IPS-NIHi7 (cell line): ENCODE measurements around the gene ARHGAP23.
A peak's percentile ranks its signal among the peaks of the same experiment; 100 is the strongest.
"Not testable (repeated sequence)": the region's sequence is repeated elsewhere in the genome, so short reads cannot be mapped to it uniquely, and the experiment has no call there.

ENCODE experiments used
- DNase-seq: peaks from one replicate; pipeline ENCODE4 v3.0.0; 2012; ENCODE audit warnings: mixed read lengths; ENCODE audit errors: extremely low spot score

ARHGAP23 gene

DNA sequence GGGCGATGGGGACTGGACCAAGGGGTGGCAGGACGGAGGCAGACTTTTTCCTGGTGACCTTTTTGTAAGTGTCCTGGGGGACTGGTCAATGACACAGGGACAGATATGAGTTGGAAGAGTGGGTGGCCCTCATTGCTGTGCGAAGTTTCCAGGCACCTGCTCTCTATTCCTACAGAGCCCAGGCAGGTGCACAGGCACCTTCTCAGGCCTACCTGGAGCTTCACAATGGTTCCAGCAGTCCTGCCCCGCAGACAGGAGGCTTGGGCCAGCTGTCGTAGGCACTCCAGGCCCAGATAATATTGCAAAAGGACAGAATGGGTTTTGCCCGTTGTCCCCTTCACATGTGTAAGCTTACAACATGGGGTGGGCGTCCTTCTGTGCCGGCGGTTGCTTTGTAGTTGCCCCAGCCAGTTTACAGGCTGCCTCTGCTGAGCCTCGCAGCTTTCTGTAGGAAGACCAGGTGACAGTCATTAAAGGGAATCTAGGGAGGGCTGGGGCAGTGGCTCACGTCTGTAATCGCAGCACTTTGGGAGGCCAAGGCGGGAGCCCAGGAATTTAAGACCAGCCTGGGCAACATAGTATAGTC, 84.3 kb downstream of the ARHGAP23 start:
- DNase-seq: peak; percentile 15

GRCh38 chr17:38526526-38526925, 98.3 kb downstream of the ARHGAP23 start:
- not testable (repeated sequence) for DNase-seq

DNA sequence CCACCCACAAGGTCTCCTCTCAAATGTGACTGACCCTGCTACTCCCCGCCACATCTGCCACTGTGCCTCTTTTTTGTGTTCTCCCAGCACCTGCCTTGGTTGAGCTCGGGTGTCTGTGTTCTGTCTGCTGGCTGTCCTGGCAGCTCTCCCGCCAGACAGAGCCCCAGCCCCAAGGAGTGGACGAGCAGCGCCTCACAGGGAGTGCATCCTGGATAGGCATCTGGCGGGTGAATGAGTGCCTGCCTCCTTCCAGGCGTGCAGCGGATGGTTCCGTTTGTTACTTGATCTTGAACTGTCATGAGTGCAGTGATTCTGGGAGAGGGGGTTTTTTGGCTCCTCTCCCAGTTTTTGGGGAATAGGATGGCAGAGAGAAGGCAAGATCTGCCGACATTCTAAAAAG, 99.9 kb downstream of the ARHGAP23 start:
- not testable (repeated sequence) for DNase-seq

GRCh38 chr17:38530856-38531255, 102.6 kb downstream of the ARHGAP23 start:
- not testable (repeated sequence) for DNase-seq

DNA sequence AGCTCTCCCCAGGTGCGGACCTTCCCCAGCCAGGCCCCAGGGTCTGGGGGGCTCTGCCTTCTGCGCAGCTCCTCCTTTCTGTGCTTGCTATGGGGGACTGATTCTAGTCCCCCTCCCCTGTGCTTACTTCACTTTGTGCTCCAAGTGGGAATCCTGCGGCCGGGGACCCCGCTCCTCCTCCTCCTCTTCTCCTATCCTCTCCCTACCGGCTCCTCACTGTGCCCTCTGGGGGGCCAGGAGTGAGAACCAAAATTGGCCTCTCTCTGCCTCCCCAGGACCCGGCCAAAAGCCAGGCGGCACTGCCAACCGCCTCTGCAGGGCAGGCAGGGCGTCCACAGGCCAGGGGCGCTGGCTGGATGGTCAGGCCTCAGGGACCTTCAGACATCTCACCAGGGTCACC, 103.5 kb downstream of the ARHGAP23 start:
- not testable (repeated sequence) for DNase-seq

GRCh38 chr17:38532451-38532850, 104.2 kb downstream of the ARHGAP23 start:
- no peak for DNase-seq

GRCh38 chr17:38533241-38533640, 105.0 kb downstream of the ARHGAP23 start:
- DNase-seq: no peak

DNA sequence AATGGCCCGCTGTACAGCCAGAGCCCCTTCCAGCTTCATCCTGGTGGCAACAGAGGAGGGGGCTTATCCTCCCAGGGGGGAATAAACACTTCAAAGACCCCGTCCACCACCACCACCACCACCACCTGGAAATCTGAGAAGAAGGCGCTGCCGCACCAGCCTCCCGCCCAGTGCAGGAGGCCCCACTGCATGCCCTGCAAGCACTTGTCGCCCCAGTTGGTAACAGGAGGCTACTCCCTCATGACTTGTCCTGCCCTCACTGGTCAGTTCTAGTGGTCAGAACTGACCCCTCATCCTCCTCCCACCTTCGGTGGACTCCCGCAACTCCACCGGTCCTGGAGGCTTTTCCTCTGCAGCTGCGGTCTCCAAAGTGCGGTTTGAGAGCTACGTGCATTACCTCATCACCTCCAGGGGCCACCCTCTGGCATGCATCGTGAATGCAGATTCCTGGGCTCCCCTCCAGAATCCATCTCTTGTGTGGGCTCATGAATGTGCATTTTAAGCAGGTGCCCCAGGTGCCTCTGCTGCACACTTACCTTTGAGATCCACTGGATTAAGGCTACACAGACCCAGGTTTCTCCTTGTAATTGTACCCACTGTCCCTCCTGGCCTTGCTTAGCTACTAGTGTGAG, 105.7 kb downstream of the ARHGAP23 start:
- DNase-seq: no peak

- no peak for DNase-seq
Measured at GRCh38 chr17:38534498-38534885, 106.2 kb downstream of the ARHGAP23 start.

DNA sequence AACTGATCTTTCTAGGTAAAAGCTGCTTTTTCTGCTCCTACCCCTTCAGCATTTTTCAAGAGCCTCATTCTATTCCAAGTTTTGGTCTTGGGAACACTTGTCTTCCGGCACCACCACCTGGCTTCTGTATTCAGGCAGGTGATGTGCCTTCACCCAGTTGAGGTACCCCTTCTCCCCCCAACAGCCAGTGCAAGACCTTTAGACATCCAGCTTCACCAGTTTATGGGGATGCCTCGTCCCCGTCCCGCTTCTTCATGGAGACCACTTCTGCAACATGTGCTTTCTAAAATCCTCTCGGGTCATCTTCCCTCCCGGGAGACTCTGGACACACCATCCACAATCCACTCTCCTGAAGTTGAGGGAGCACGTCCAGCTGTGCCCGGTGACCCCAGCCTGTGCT, 107.6 kb downstream of the ARHGAP23 start:
- DNase-seq: no peak

DNA sequence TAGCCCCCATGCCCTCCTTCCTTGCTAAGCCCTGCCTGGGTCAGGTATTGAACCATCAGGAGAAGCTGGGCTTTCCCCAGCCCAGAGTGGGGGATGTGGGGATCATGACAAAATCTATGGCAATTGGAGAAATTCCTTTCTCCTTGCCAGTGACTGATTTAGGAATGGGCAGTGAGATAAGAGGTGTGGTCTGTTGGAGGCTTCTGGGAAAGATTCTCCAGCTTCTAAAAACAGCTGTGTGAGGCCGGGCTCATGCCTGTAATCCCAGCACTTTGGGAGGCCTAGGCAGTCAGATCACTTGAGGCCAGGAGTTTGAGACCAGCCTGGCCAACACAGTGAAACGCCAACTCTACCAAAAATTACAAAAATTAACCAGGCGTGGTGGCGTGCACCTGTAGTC, 108.4 kb downstream of the ARHGAP23 start:
- DNase-seq: no peak

DNA sequence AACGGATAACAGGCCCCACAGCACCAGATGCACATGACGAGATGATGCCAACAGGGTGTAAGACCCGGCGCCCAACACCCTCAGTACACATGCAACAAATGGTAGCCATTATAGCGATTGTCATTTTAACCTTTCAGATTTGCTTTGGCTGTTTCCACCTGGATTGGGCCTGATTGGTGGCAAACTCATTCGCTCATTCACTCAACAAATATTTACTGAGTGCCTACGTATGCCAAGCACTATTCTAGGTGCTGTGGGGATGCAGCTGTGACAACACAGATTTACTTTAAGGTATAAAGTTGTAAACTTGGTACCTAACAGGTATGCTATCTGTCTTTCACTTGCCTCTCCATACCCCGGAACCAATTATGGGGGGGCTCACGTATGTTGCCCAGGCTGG, 110.6 kb downstream of the ARHGAP23 start:
- DNase-seq: no peak

DNA sequence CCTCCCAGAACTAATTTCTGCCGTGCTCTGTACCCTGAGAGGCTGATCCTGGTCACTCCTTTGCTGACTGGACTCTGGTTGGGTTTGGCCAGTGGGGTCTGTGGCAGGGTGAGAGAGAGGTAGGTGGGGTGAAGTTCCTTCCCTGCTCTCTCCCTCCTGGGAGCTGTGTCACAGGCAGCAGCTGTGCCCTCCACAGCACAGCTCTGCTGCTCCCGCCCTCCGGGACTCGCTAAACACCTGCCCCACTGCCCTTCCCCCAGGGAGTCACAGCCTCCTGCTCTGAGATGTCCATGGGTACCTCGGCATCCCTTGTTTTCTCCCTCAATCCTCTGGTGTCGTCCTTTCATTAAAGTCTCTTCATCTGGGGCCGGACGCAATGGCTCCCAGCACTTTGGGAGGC, 111.1 kb downstream of the ARHGAP23 start:
- no peak for DNase-seq

DNA sequence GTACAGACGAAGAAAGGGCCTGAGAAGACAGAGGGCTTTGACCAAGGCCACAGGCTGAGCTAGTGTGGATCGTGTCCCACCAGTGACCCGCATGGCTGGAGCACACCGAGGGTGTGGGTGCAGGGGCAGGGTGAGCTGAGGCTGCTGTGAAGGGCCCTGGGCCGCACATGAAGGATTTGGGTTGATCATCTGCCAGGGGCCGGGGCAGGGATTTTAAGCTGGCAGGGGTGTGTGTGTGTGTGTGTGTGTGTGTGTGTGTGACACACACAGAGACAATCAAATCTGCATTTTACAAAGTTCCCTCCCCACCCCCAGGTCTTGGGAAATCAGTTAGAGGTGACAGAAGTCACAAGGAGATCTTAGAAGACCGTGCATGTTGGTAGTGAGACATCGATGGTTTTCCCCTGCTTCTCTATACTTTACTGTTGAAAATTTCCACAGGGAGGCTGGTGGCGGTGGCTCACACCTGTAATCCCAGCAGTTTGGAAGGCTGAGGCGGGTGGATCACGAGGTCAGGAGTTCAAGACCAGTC, 112.3 kb downstream of the ARHGAP23 start:
- no peak for DNase-seq

GRCh38 chr17:38541281-38541680, 113.0 kb downstream of the ARHGAP23 start:
- DNase-seq: no peak

- no peak for DNase-seq
Measured at GRCh38 chr17:38542286-38542685, 114.0 kb downstream of the ARHGAP23 start.

DNA sequence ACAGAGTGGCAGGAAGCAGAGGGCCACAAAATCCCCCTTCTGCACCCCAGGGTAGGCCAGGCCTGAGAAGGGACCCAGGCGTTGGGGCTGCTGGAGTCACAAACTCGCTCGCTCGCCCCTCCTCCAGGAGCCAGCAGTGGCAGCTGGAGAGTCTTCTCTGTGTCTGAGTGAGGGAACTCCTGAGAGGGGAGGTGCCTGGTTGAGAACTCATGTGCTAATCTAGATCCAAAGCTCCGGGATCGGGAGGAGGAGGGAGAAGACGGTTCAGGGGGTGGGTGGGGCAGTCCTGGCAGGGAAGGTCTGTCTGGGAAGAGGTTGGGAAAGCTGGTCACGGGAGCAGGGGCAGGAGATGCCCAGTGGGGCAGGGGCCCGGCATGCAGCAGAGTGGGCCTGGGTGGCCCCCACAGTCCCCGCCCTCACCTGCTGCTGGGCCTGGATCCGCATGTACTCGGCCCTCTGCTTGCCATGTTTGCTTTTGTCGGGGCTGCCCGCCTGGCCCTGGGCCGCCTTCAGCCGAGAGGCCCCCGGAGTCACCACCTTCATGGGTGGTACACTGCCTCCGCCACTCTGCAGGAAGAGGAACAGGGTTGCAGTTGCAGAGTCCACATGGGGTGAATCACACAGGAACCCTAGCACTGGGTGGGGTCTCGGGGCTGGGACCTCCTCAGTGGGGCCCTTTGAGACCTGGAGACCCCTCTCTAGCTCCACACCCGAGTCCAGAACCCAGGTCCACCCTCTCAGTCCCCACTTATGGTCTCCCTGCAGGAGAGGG, 115.3 kb downstream of the ARHGAP23 start:
- DNase-seq: no peak

DNA sequence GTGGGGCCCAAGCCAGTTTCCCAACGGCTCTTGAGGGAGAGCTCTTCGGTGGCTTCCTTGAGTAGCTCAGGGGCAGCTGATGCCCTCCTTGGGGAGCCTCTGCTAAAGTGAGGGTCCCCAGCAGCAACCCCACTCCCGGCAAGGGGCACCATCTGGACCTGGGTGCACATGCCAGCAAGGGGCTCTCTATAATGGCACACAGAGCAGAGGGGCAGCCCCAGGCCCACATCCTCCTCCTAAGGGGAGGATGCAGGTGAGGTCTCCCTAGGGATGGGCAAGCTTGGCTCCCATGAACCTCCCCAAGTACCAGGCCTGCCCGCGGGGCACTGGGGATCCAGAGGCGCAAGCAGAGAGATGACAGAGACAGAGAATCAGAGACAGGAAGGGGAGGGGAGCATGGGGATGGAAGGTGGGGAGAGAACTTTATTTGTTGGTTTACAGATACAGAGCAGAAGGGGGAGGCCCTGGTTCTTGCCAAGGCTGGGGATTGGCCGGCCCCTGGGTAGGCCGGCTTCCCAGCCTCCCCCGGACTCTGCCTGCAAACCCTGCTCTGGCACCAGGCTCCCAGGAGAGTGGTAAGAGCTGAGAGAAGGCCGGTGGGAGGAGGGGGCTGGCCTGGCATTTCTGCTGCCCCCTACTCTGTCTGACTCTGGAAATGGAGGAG, 116.0 kb downstream of the ARHGAP23 start:
- no peak for DNase-seq

- no peak for DNase-seq
Measured at GRCh38 chr17:38544839-38545209, 116.6 kb downstream of the ARHGAP23 start.

DNA sequence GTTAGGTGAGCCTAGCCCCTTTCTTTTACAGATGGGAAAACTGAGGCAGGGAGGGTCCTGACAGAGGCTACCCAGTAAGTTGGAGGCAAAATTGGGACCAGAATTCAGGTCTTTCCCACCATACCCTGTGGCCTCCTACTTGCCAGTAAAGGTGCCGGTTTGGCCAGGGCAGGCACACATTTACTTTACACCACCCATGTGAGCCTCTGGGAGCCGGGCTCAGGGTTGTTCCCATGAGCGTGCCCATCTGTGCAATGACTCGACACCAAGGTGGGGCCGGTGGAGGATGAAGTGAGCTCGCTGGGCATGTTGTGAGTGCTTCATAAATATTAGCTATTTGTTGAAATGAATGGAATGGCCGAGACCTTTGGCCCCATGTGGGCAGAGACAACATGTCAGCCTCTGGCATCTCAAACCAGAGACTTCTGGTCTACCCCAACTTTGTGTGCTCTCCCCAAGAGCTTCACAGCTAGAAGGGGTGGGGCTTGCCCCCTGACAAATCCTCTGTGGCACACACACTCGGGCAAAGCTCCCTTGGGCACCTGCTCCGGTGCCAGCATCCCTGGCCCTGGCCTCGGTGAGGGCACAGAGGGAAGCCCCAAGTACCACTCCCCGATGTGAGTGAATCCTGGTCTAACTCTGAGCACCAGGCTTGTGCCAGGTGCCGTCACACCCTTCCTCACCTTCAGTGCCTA, 117.4 kb downstream of the ARHGAP23 start:
- DNase-seq: no peak

DNA sequence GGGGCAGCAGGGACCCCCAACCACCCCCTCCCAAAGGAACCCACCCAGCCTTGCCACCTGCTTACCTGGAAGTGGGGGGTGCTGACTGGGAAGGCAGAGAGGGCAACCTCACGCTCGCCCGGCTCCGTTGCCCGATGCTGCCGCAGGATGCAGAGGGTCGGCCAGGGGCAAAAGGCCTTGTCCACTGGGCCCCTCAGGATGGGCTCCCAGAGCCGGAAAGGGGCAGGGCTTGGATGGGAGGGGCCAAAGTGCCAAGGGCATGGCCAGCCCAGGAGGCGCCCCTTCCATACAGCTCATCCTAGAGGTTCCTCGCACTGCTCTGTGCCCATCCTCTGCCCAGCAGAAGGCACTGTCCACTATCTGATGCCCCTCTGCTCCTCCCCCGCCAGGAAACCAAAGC, 118.1 kb downstream of the ARHGAP23 start:
- no peak for DNase-seq

DNA sequence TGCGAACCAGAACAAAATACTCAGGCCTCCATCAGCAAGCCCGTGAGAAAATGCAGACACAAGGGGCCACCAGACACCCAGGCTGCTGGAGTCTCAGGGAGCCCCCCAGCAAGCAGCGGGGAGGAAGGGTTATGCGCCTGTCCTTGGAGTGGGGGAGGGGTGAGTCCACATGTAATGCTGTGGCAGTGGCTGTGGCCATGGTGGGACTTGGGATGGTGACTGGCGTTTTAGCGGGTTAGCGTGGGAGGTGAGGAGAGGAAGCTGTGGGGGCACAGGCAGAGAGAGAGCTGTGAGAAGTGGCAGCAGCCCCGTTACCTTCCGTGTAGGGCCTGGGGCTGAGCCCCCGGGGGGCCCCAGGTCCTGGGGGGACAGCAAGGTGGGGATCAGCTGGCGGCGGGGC, 119.2 kb downstream of the ARHGAP23 start:
- no peak for DNase-seq
